Neural cell (in vitro differentiated cells): Measurements from ENCODE around the gene RNF157. TPM values are rescaled to one million over a fixed set of nuclear protein-coding genes. Genes with fewer than 3 reads are reported as not detected.

Experiments
- H2AFZ ChIP-seq: fragments of 200-600, 300-800 bp; sonication (generic), shearing (Covaris generic); 2 replicates; pipeline ENCODE4 v1.6.0; 2014; ENCODE audit warnings: low read depth, mild to moderate bottlenecking, antibody characterized with exemption, low read length, moderate library complexity
- H3F3A ChIP-seq: fragments of 200-600 bp; shearing (Covaris generic); 2 replicates; pipeline ENCODE4 v1.6.1; 2016; ENCODE audit warnings: mild to moderate bottlenecking, moderate library complexity, mixed read lengths, antibody characterized with exemption, low read length; ENCODE audit not compliant: insufficient read depth, poor library complexity, severe bottlenecking
- H3K27ac ChIP-seq: fragments of 200-600, 300-800 bp; sonication (generic), shearing (Covaris generic); 2 replicates; pipeline ENCODE4 v1.5.1; 2014; ENCODE audit warnings: mild to moderate bottlenecking, low read length, moderate library complexity
- H3K27me3 ChIP-seq: fragments of 300-800, 200-600 bp; sonication (generic), shearing (Covaris generic); 2 replicates; pipeline ENCODE4 v1.6.0; 2014; ENCODE audit warnings: mild to moderate bottlenecking, low read depth, low read length, moderate library complexity; ENCODE audit not compliant: insufficient read depth
- H3K36me3 ChIP-seq: fragments of 300-800, 200-600 bp; sonication (generic), shearing (Covaris generic); 2 replicates; pipeline ENCODE4 v1.5.1; 2014; ENCODE audit warnings: mild to moderate bottlenecking, antibody characterized with exemption, low read length, moderate library complexity; ENCODE audit not compliant: insufficient read depth
- H3K4me2 ChIP-seq: fragments of 300-800, 200-600 bp; sonication (generic), shearing (Covaris generic); 2 replicates; pipeline ENCODE4 v1.6.0; 2014; ENCODE audit warnings: mild to moderate bottlenecking, low read length
- H3K4me3 ChIP-seq: fragments of 300-800, 200-600 bp; sonication (generic), shearing (Covaris generic); 2 replicates; pipeline ENCODE4 v1.5.1; 2014; ENCODE audit warnings: mild to moderate bottlenecking, low read length, moderate library complexity
- H3K79me2 ChIP-seq: fragments of 200-600 bp; shearing (Covaris generic); replicated peaks from 2 replicates; pipeline ENCODE4 v1.6.0; 2014; ENCODE audit warnings: mild to moderate bottlenecking, low read length, moderate library complexity; ENCODE audit not compliant: insufficient read depth
- H3K9ac ChIP-seq: fragments of 300-800, 200-600 bp; sonication (generic), shearing (Covaris generic); 2 replicates; pipeline ENCODE4 v1.6.1; 2016; ENCODE audit warnings: mild to moderate bottlenecking, low read length, mixed read lengths
- H3K9me2 ChIP-seq: fragments of 200-600 bp; shearing (Covaris generic); 2 replicates; pipeline ENCODE4 v1.6.1; 2016; ENCODE audit warnings: mild to moderate bottlenecking, low read length, mixed read lengths; ENCODE audit not compliant: insufficient read depth
- H3K9me3 ChIP-seq: fragments of 200-600, 300-800 bp; sonication (generic), shearing (Covaris generic); 2 replicates; pipeline ENCODE4 v1.6.1; 2016; ENCODE audit warnings: mild to moderate bottlenecking, mixed run types, low read length, moderate library complexity, mixed read lengths
- H4K20me1 ChIP-seq: fragments of 200-600 bp; shearing (Covaris generic); 2 replicates; pipeline ENCODE4 v1.6.1; 2016; ENCODE audit warnings: mild to moderate bottlenecking, mixed run types; ENCODE audit not compliant: insufficient read depth
- EP300 ChIP-seq: fragments of 450-650 bp; conservative IDR thresholded peaks from 2 replicates; pipeline ENCODE4 v1.6.1; 2014; ENCODE audit warnings: antibody characterized with exemption, mild to moderate bottlenecking, moderate library complexity; ENCODE audit not compliant: poor library complexity, severe bottlenecking
- EZH2 ChIP-seq: fragments of 200-600, 300-800 bp; shearing (Covaris generic), sonication (generic); IDR thresholded peaks from 2 replicates; pipeline ENCODE4 v1.6.1; 2014; ENCODE audit warnings: antibody characterized with exemption, low read length, borderline replicate concordance, mild to moderate bottlenecking; ENCODE audit not compliant: insufficient read depth, poor library complexity, severe bottlenecking
- MXI1 ChIP-seq: fragments of 450-650 bp; conservative IDR thresholded peaks from 2 replicates; pipeline ENCODE4 v1.6.1; 2014; ENCODE audit warnings: antibody characterized with exemption, mild to moderate bottlenecking; ENCODE audit not compliant: poor library complexity, severe bottlenecking
- POLR2AphosphoS5 ChIP-seq: IDR thresholded peaks from 2 replicates; pipeline ENCODE4 v1.6.1; 2012
- RAD21 ChIP-seq: fragments of 450-650 bp; conservative IDR thresholded peaks from 2 replicates; pipeline ENCODE4 v1.6.1; 2014; ENCODE audit warnings: antibody characterized with exemption, mild to moderate bottlenecking, moderate library complexity
- SMC3 ChIP-seq: fragments of 450-650 bp; conservative IDR thresholded peaks from 2 replicates; pipeline ENCODE4 v1.6.1; 2014; ENCODE audit warnings: antibody characterized with exemption, mild to moderate bottlenecking, moderate library complexity; ENCODE audit not compliant: poor library complexity
- TAF1 ChIP-seq: IDR thresholded peaks from 2 replicates; pipeline ENCODE4 v1.6.1; 2012; ENCODE audit warnings: low read depth
- polyA plus RNA-seq: library from polyadenylated mRNA; depleted of rRNA; stranded (reverse); fragments of >200 nt; gene quantifications from 2 replicates; pipeline ENCODE4 v1.2.3, GENCODE V29; 2014
- TF ChIP-seq, protein P1 (sequence below): fragments of 450-650 bp; IDR thresholded peaks from 2 replicates; pipeline ENCODE4 v1.5.1; 2014; ENCODE audit warnings: antibody characterized with exemption, mild to moderate bottlenecking, moderate library complexity; ENCODE audit not compliant: poor library complexity, severe bottlenecking
- TF ChIP-seq, protein P2 (sequence below): IDR thresholded peaks from 2 replicates; pipeline ENCODE4 v1.6.1; 2012; ENCODE audit warnings: borderline replicate concordance

Gene RNF157
- polyA plus RNA-seq, 1 donor from 2014 or later: 15.9 TPM

DNA sequence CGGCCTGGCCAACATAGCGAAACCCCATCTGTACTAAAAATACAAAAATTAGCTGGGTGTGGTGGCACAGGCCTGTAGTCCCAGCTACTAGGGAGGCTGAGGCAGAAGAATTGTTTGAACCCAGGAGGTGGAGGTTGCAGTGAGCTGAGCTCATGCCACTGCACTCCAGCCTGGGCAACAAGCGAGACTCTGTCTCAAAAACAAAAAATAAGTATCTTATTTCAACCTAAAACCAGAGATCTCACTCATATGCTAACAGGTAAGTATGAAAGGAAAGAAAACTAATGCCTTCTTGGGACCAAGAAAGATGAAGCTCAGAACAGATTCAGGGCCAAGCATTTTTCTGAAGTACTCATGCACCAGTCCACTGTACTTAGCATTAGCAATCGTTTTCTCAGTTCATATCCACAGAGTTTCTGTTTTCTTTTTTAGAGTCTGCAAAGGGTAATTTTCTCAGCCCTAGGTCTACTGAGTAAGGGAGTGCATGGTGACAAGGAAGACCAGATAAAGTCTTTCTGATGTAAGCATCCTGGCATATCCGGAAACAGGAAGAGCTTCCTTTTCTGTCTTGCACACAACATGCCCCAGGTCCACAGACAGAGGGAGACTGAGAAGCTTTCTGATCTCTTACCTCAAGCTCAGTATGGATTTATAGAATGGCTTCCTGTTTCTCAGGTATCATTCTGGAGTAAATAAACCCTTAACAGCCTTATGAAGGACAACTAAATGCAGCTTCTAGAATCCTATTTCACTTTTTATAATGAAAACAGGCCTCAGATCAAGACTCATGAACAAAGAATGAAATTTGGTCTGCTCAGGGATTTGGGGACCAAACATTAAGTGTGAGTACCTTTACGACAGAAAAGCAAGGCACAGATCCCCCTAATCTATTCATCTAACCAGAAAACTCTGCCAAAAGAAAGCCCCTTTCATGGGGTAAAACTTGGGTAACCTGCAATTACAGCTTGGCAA lies 60.5 kb downstream of the RNF157 start:
- no peaks in the 10 kb centered on the region for H3F3A ChIP-seq
- H3K4me3 ChIP-seq: no peak overlapping the region
- H2AFZ ChIP-seq: no peak overlapping the region
- no peaks in the 10 kb centered on the region for H3K9me3 ChIP-seq
- no peak overlapping the region for H3K27ac ChIP-seq
- H3K36me3 ChIP-seq: no peaks in the 10 kb centered on the region
- TF ChIP-seq, protein P1, sequence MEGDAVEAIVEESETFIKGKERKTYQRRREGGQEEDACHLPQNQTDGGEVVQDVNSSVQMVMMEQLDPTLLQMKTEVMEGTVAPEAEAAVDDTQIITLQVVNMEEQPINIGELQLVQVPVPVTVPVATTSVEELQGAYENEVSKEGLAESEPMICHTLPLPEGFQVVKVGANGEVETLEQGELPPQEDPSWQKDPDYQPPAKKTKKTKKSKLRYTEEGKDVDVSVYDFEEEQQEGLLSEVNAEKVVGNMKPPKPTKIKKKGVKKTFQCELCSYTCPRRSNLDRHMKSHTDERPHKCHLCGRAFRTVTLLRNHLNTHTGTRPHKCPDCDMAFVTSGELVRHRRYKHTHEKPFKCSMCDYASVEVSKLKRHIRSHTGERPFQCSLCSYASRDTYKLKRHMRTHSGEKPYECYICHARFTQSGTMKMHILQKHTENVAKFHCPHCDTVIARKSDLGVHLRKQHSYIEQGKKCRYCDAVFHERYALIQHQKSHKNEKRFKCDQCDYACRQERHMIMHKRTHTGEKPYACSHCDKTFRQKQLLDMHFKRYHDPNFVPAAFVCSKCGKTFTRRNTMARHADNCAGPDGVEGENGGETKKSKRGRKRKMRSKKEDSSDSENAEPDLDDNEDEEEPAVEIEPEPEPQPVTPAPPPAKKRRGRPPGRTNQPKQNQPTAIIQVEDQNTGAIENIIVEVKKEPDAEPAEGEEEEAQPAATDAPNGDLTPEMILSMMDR: no peak
- TF ChIP-seq SMC3: no peak
- H3K4me2 ChIP-seq: no peak overlapping the region
- H3K79me2 ChIP-seq: no peaks in the 10 kb centered on the region
- H3K9ac ChIP-seq: no peak overlapping the region
- no peaks in the 10 kb centered on the region for H3K9me2 ChIP-seq
- no peaks in the 10 kb centered on the region for H4K20me1 ChIP-seq
- H3K27me3 ChIP-seq: no peaks in the 10 kb centered on the region

DNA sequence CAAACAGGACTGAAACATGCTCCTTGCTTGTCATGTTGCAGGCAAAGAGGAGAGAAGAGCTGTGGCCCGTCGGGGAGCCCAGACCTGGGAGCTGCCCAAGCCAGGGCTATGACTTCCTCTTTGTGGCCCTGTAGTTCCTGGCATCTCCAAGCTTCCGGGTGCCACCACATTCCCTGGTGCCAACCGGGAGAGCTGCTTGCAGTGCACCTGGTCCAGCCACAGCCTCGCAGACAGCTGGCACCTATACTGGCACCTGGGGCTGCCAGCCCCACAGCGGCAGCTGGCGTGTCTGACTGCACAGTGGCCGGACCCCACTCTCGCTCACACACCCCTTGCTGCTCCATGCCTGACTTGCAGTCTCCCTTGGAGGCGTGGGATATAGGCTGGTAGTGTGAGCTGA lies 62.2 kb downstream of the RNF157 start:
- Histone ChIP-seq H3K9me3 (no peaks in the 10 kb centered on the region), H3K9me2 (no peaks in the 10 kb centered on the region), H3K9ac (no peak overlapping the region), H3K27me3 (no peaks in the 10 kb centered on the region), H3K36me3 (no peaks in the 10 kb centered on the region), H4K20me1 (no peaks in the 10 kb centered on the region), H3K4me2 (no peak overlapping the region), H2AFZ (no peak overlapping the region), H3F3A (no peaks in the 10 kb centered on the region), H3K4me3 (no peak overlapping the region), H3K79me2 (no peaks in the 10 kb centered on the region), H3K27ac (no peak overlapping the region)
- TF ChIP-seq SMC3 (no peak), EP300 (no peak), MXI1 (no peak), EZH2 (no peak), TAF1 (no peak), RAD21 (no peak), POLR2AphosphoS5 (no peak)
- TF ChIP-seq, protein P2, sequence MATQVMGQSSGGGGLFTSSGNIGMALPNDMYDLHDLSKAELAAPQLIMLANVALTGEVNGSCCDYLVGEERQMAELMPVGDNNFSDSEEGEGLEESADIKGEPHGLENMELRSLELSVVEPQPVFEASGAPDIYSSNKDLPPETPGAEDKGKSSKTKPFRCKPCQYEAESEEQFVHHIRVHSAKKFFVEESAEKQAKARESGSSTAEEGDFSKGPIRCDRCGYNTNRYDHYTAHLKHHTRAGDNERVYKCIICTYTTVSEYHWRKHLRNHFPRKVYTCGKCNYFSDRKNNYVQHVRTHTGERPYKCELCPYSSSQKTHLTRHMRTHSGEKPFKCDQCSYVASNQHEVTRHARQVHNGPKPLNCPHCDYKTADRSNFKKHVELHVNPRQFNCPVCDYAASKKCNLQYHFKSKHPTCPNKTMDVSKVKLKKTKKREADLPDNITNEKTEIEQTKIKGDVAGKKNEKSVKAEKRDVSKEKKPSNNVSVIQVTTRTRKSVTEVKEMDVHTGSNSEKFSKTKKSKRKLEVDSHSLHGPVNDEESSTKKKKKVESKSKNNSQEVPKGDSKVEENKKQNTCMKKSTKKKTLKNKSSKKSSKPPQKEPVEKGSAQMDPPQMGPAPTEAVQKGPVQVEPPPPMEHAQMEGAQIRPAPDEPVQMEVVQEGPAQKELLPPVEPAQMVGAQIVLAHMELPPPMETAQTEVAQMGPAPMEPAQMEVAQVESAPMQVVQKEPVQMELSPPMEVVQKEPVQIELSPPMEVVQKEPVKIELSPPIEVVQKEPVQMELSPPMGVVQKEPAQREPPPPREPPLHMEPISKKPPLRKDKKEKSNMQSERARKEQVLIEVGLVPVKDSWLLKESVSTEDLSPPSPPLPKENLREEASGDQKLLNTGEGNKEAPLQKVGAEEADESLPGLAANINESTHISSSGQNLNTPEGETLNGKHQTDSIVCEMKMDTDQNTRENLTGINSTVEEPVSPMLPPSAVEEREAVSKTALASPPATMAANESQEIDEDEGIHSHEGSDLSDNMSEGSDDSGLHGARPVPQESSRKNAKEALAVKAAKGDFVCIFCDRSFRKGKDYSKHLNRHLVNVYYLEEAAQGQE: no peak
- TF ChIP-seq, protein P1: no peak
